Adipose tissue (tissue), 3 donors: ENCODE results near the gene KRTAP2-1. TPM values are rescaled to one million over a fixed set of nuclear protein-coding genes. Genes with fewer than 3 reads are reported as not detected.
"Not testable (repeated sequence)": the region's sequence is repeated elsewhere in the genome, so short reads cannot be mapped to it uniquely, and the experiment has no call there.

Experiments used
- H3K27ac ChIP-seq: one replicate; pipeline ENCODE4 v1.5.1; 2013; ENCODE audit warnings: low read depth, low read length
- WGBS, 3 donors: extraction: QIAGEN DNeasy Blood & Tissue Kit; methylation state at CpG; one replicate each; pipeline ENCODE4 v1.1.7; 2013; 5-methylcytosine and 5-hydroxymethylcytosine counted together
- polyA plus RNA-seq, 3 donors: library from polyadenylated mRNA; stranded (reverse); fragments of 200-250 nt; gene quantifications; one replicate each; pipeline ENCODE4 v1.2.3, GENCODE V29; 2013
- donor health status: healthy with polysubstance abuse.
- donor health status: Bipolar disorder and iron deficiency.
- donor health status: healthy.

The KRTAP2-1 gene
- polyA plus RNA-seq, 3 donors = not detected

DNA sequence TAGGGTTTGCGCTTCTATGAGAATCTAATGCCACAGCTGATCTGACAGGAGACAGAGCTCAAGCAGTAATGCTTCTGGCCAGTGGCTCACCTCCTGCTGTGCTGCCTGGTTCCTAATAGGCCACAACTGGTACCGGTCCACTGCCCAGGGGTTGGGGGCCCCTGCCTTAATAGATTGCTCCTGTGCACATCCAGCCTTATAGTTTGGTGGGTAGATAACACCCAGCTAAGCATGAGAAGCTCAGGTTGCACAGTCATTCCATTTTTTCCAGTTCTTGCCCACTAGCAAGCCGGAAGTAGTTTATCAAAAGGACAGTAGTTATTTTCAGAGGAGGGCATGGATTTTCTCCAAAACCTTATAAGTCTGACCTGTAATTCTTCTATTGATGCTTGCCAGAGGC is 27.7 kb downstream of the KRTAP2-1 start:
- H3K27ac ChIP-seq = no peak overlapping the region
- WGBS, 3 donors = 93 to 97% (median 93%) methylated on average over 3 of the region's 3 CpGs

DNA sequence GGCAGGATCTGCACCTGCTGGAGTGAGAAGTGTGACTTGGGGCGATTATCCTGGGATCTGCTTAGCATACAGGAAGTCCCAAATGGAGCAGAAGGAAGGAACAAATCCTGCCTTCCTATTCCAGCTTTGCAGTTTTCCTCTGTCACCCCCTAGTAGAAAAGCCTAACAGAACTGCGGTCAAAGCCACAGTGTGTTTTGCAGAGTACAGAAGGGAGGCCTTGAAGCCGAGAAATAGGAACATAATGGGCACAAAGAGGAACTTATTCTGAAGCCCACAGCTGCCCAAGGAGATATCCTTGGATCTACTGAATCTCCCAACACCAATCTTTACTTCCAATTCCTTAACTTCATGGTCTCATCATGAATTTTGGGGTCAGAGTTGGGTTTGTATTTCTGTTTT is 28.6 kb downstream of the KRTAP2-1 start:
- 54 to 63% (median 56%) methylated on average over 3 of the region's 3 CpGs for WGBS, 3 donors
- no peak overlapping the region for H3K27ac ChIP-seq

DNA sequence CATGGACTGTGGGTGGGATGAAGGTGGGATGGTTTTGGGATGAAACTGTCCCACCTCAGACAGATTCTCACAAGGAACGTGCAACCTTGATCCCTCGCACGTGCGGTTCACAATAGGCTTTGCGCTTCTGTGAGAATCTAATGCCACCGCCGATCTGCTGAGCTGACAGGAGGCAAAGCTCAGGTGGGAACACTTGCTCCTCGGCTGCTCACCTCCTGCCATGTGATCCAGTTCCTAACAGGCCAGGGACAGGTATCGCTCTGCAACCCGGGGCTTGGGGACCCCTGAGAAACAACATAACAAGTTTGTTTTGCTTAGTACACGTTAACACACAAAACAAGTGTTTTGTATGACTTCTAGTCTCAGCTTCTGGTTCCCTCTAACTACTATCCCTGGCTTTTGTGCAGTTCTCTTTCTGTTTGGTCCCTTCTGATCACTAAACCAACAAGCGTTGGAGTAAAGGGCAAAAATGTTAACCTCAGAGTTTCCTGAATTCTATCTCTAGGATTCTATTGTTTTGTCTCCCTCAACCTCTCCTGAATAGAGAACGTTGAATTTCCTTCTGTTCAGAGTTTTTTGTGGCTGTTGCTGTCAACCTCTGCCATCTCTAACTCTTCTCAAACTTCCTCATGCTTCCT is 30.4 kb downstream of the KRTAP2-1 start:
- no peak overlapping the region for H3K27ac ChIP-seq
- WGBS, 3 donors = 73 to 80% (median 79%) methylated on average over 13 of the region's 13 CpGs

DNA sequence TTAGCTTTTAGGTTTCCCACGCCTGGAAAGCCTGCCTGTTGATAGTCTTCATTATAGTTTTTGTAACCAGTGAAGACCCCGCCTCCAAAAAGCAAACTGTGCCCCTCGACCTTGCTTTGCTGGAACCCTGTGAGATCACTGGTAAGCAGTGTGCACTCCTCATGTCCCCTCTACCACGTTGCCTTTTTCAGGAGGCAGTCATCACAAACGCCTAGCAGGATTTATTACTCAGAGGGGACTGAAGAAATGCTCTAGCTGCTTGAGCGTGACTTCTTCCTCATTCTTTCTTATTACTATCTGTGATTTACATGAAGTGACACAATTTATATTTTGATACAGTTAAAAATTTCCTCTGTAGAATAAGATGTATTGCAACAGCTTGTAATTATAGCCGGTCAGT is 31.7 kb downstream of the KRTAP2-1 start:
- no peak overlapping the region for H3K27ac ChIP-seq
- WGBS, 3 donors = 62 to 71% (median 67%) methylated on average over 7 of the region's 7 CpGs

DNA sequence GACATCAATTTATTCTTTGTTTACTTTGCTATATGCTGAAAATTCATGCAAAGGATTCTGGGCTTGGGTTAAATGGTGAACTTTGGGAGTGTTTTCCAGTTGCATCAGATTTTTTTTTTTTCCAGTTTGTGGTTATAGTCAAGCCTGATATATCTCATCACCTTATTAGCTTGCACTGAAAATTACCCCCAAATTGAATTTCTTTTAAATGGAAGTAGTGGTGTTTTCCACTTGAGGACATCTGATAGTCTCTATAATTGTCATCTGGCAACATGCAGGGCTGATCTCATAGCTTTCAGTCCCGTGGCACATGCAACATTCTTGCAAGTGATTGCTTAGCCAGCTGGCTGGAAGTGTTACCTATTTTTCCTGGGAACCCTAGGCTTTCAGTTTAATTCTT is 33.5 kb downstream of the KRTAP2-1 start:
- WGBS, 3 donors = 23 to 37% (median 33%) methylated on average over 1 of the region's 1 CpG
- no peak overlapping the region for H3K27ac ChIP-seq

DNA sequence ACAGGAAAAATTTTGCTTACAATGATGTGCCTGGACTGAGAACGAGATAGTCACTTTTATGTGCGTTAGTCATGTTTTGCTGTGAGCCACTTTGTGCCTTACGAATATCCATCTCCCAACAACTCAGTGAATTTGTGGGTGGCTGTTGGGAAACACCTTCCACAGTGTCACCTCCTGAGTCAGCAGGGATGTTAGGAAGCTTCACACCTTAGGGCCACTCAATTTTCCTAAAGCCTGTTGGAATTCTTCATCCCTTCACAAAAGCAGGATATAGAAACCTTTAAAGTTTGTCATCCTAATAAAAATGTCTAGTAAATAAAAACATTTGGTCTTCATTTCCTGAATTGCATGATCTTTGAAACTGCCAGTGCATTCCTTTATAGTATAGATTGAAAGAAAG is 33.9 kb downstream of the KRTAP2-1 start:
- 82 to 87% (median 84%) methylated on average over 3 of the region's 3 CpGs for WGBS, 3 donors

DNA sequence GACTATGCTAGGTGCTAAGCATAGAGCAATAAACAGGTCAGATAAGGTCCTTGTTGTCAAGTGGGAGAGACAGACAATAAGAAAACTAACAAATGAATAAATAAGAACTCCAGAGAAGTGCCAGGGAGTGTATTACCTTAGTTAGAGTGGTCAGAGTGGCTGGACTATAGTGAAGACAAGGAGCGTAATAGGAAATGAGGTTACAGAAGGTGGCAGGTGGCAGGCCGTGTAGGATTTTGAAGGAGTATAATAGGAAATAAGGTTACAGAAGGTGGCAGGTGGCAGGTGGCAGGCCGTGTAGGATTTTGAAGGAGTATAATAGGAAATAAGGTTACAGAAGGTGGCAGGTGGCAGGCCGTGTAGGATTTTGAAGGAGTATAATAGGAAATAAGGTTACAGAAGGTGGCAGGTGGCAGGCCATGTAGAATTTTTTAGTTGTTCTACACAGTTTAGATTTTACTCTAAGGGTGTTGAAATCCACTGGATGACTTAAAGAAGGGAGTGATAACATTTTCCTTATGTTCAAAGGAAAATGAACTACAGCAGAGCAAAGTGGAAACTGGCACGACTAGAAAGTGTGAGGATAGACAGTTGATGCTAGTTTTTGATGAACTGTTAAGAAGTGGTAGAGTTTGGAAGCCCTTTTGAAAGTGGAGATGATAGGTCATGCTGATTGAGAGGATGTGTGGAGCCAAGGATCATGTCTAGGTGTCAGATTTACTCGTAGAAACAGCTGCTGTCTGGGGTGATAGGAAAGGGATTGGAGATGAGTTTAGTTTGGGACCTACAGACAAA is 34.6 kb downstream of the KRTAP2-1 start:
- no peak overlapping the region for H3K27ac ChIP-seq
- WGBS, 3 donors = 70 to 82% (median 74%) methylated on average over 6 of the region's 6 CpGs

More for the DNA sequence above, 33.9 kb downstream of the KRTAP2-1 start:
- no peak overlapping the region for H3K27ac ChIP-seq

DNA sequence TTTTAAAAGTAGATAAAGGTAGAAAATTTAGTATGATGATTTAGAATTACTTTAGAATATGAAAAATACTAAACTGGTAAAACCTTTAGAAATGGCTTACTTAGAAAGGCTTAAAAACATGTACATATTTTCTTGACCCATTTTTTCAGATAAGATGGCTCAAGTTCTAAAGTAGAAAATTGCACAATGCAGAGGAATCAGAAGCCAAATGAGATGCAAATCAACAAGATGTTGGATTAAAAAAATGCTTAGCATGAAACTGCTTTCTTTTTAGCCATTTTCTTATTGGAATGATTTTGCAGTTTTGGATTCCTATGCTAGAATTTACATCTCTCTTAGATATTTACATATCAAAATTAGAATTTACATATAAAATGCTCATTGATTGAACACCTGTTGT is 36.7 kb downstream of the KRTAP2-1 start:
- no peak overlapping the region for H3K27ac ChIP-seq

DNA sequence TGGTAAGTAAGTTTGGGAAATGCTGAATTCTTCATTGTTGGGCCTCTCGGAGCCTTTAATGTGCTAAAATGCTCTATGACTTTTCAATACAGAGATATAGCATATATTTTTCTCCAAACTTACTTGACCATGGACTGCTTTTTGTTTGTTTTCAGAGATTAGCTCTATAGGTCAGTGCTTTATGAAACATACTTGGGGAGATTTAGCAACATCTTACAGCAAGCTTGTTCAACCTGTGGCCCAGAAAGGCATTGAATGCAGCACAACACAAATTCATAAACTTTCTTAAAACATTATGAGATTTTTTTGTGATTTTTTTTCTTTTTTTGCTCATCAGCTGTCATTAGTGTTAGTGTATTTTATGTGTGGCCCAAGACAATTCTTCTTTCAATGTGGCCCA is 37.2 kb downstream of the KRTAP2-1 start:
- no peak overlapping the region for H3K27ac ChIP-seq
- WGBS, 3 donors = 84 to 100% (median 92%) methylated on average over 1 of the region's 1 CpG

DNA sequence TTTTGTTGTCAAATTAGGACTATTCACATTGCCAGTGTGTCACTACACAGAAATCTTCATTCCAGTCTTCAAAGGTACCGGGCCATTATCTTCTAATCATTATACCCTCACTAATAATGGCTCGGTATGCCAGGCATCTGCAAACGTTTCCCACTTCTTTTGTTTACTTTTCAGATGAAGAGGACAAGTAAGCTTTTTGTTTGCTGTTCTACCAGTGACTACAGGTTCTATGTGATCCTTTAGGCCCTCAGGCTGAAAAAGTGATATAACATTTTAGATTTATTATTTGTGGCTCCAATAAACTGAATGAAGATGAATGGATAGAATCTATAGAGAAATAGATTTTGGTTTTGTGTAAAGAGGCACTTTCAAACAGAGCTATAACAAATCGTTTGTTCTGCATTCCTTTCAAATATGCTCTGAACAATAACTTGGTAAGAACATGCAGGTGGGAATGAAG is 37.8 kb downstream of the KRTAP2-1 start:
- WGBS, 3 donors = 32 to 74% (median 62%) methylated on average over 4 of the region's 4 CpGs
- H3K27ac ChIP-seq = no peak overlapping the region

DNA sequence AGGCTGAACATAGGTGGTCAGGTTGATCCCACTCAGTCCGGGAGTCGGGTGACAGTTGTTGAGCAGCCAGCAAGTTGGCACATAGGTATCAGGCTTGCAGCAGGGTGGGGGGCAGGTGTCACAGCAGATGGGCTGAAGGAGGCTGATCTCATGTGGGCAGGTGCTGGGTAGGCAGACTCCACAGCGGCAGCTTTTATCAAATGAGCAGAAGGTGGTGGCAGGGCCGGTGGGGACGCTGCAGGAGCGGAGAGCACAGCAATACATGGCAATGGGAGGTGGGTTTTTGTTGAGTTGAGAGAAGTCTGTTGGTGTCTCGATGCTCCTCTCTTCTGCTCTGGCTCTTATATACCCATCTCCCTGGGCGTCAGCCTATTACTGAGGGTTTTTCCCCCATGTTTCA is 38.3 kb downstream of the KRTAP2-1 start, which contains the start of gene KRTAP3-1:
Gene KRTAP3-1, minus strand, starts transcription at position 318 of the 400 bp plus-strand sequence. Its CDS starts 54 bp downstream, at position 264.
- 63 to 90% (median 90%) methylated on average over 8 of the region's 8 CpGs for WGBS, 3 donors
- H3K27ac ChIP-seq = no peak within 1 kb of the TSS

DNA sequence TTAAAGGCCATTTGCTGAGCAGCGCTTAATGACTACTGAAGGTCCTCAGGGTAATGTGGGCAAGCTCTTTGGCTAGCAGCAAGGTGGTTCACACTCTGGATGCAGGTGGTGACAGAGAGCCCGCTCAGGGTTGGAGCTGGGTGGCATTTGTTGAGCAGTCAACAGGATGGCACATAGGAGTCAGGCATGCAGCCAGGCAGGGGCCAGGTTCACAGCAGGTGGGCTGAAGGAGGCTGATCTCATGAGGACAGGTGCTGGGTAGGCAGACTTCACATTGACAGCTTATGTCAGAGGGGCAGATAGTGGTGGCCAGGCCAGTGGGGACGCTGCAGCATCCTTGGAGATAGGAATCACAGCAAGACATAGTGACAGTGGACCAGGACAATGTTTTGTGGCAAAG is 42.7 kb downstream of the KRTAP2-1 start:
- H3K27ac ChIP-seq = no peak overlapping the region
- WGBS, 3 donors = 76 to 92% (median 81%) methylated on average over 3 of the region's 3 CpGs

DNA sequence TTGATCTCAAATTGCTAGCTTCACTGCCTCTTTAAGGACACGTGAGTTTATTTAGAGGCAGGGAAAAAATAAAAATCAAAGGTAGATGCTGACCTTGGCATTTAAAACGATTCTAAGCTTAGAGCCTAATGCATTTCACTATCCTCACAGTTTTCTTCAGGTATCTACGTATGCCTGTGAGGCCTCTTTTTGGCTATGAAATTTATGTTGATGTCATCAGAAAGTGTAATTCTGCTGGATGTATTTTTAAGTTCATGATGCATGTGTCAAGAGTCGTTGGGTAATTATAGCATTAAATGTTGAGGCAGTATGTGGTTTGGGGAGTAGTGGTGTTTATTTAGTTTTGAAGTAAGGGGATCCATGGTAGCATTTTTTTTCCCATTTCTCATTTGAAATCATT is 43.2 kb downstream of the KRTAP2-1 start:
- H3K27ac ChIP-seq = no peak overlapping the region
- 49 to 69% (median 60%) methylated on average over 4 of the region's 4 CpGs for WGBS, 3 donors

DNA sequence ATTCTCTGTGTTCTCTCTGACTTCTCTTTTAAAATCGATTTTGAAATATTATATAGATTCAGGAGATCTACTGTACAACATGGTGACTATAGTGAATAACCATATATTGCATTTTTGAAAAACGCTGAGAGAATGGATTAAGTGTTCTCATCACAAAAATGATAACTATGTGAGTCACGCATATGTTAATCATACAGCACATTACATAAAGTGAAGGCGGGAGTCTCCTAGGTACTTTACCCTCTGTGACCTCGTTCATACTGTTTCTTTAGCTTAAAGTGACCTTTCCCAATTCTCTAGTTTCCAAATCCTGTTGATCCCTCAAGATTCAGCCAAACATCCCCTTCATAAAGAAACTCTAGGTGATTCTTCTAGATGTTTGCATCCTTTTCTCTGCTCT is 44.3 kb downstream of the KRTAP2-1 start:
- H3K27ac ChIP-seq = no peak overlapping the region
- 47 to 65% (median 60%) methylated on average over 5 of the region's 5 CpGs for WGBS, 3 donors

DNA sequence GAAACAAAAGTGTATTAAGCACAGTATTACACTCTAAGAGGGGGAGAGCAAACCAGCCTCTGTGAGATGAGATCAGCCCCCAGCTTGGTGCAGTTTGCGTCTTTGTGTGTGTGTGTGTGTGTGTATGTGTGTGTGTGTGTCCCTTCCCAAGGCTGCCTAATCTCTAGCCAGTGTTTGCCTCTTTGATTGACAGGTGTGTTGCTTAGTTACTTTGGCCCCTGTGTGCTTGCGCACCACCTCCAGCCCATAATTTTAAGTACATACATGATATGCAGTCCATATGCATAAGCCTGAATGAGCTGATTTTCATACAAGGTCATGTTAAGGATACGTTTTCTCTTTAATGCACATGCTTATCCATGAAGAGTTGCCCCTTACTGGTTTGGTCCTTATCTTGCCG is 45.3 kb downstream of the KRTAP2-1 start:
- 57 to 88% (median 86%) methylated on average over 4 of the region's 4 CpGs for WGBS, 3 donors
- no peak overlapping the region for H3K27ac ChIP-seq

DNA sequence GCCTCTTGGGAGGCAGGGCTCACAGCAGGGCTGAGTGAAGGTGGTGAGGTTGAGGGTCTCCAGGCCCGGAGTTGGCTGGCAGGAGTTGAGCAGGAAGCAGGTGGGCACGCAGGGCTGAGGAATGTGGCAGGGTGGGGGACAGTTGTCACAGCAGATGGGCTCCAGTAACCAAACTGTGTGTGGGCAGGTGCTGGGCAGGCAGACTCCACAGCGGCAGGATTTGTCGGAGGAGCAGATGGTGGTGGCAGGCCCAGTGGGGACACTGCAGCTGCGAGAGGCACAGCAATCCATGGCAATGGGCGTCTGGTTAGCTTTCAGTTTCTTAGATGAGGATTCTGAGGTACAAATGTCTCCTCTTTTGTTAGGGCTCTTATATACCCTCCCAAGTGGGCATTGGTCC is 47.6 kb downstream of the KRTAP2-1 start, which contains the start of gene KRTAP3-2:
Gene KRTAP3-2, minus strand, starts transcription at position 344 of the 400 bp plus-strand sequence. Its CDS starts 53 bp downstream, at position 291.
- H3K27ac ChIP-seq = not testable (repeated sequence)
- 81 to 89% (median 82%) methylated on average over 6 of the region's 6 CpGs for WGBS, 3 donors

DNA sequence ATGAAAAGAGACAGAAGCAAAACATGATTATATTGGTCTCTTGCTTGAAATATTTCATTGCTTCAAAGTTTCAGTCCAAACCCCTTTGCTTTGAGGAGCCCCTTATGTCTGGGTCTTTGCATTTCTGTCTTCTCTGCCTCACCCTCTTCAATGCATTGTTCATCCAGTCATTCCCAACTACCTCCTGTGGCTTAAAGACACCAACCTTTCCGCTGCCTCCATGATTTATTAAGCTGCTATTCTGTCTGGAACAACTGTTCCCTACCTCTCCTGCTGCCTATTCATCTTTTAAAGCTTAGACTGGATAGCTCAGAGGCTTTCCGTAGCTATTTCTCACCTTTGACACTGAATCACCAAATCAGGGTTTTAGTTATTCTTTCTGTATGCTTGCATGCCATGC is 49.8 kb downstream of the KRTAP2-1 start:
- WGBS, 3 donors = 48 to 61% (median 52%) methylated on average over 2 of the region's 2 CpGs
- no peak overlapping the region for H3K27ac ChIP-seq

DNA sequence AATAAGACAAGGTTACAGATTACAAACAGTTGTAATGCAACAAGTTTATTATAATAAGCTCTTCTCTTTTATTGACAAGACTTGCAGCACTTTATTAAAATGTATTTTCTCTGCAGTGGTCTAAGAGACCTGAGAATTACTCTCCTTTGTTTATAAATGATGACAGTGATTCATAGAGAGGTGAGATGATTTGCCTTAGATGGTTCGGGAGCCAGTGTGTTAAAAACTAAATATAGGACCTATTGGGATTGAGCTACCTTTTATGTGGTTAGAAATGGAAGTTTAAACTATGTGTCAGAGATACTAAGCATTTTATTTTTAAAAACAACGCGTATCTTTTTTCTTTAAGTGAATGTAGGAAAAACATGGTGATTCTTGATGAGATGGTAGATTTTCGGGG is 50.3 kb downstream of the KRTAP2-1 start:
- WGBS, 3 donors = 75 to 78% (median 78%) methylated on average over 4 of the region's 4 CpGs
- no peak overlapping the region for H3K27ac ChIP-seq
